HL-60 (cell line): ENCODE results near the gene CASP12.

Source experiments
- CTCF ChIP-seq: IDR thresholded peaks from one replicate; pipeline ENCODE4 v1.5.1; 2011; ENCODE audit warnings: low read length, control low read depth, inconsistent platforms; ENCODE audit not compliant: insufficient read depth
- POLR2AphosphoS5 ChIP-seq: IDR thresholded peaks from 2 replicates; pipeline ENCODE4 v1.6.1; 2012; ENCODE audit warnings: low read depth

- TF ChIP-seq CTCF: no peak
- TF ChIP-seq POLR2AphosphoS5: no peak
Measured at GRCh38 chr11:104918113-104918824, 20.0 kb upstream of the CASP12 start.
